GM23248 (cell line): ENCODE results near the gene PEX14. TPM values are rescaled to one million over a fixed set of nuclear protein-coding genes. Genes with fewer than 3 reads are reported as not detected.

Experiments
- DNase-seq: peaks from one replicate; pipeline ENCODE4 v3.0.0-alpha.2; 2015
- H2AFZ ChIP-seq: fragments of 200-600 bp; sonication (generic); 2 replicates; pipeline ENCODE4 v1.6.1; 2016; ENCODE audit warnings: antibody characterized with exemption
- H3F3A ChIP-seq: fragments of 200-600 bp; sonication (generic); 2 replicates; pipeline ENCODE4 v1.6.1; 2016; ENCODE audit warnings: mild to moderate bottlenecking, antibody characterized with exemption, mixed run types; ENCODE audit not compliant: insufficient read depth
- H3K27ac ChIP-seq: fragments of 200-600 bp; sonication (generic); 2 replicates; pipeline ENCODE4 v1.5.1; 2016; ENCODE audit warnings: mild to moderate bottlenecking
- H3K27me3 ChIP-seq: fragments of 200-600 bp; sonication (generic); replicated peaks from 2 replicates; pipeline ENCODE4 v1.6.1; 2016; ENCODE audit warnings: mild to moderate bottlenecking; ENCODE audit not compliant: insufficient read depth
- H3K36me3 ChIP-seq: fragments of 200-600 bp; sonication (generic); 2 replicates; pipeline ENCODE4 v1.6.1; 2016; ENCODE audit warnings: low read depth, mild to moderate bottlenecking
- H3K4me1 ChIP-seq: fragments of 200-600 bp; sonication (generic); 2 replicates; pipeline ENCODE4 v1.6.1; 2016; ENCODE audit warnings: mild to moderate bottlenecking; ENCODE audit not compliant: insufficient read depth
- H3K4me2 ChIP-seq: fragments of 200-600 bp; sonication (generic); one replicate; pipeline ENCODE4 v1.6.1; 2016; ENCODE audit warnings: mild to moderate bottlenecking; ENCODE audit not compliant: unreplicated experiment
- H3K4me3 ChIP-seq: fragments of 200-600 bp; sonication (generic); 2 replicates; pipeline ENCODE4 v1.5.1; 2016; ENCODE audit warnings: mild to moderate bottlenecking
- H3K79me2 ChIP-seq: fragments of 200-600 bp; sonication (generic); 2 replicates; pipeline ENCODE4 v1.6.1; 2016; ENCODE audit warnings: mild to moderate bottlenecking; ENCODE audit not compliant: insufficient read depth
- H3K9ac ChIP-seq: fragments of 200-600 bp; sonication (generic); 2 replicates; pipeline ENCODE4 v1.6.1; 2016; ENCODE audit warnings: mild to moderate bottlenecking
- H3K9me2 ChIP-seq: fragments of 200-600 bp; sonication (generic); 2 replicates; pipeline ENCODE4 v1.6.1; 2016; ENCODE audit warnings: mixed run types, mild to moderate bottlenecking, moderate library complexity; ENCODE audit not compliant: insufficient read depth
- H3K9me3 ChIP-seq: fragments of 200-600 bp; sonication (generic); one replicate; pipeline ENCODE4 v1.6.1; 2017; ENCODE audit warnings: low read depth
- H4K20me1 ChIP-seq: fragments of 200-600 bp; sonication (generic); 2 replicates; pipeline ENCODE4 v1.6.0; 2016; ENCODE audit not compliant: insufficient read depth
- EZH2 ChIP-seq: fragments of 200-600 bp; sonication (generic); IDR thresholded peaks from 2 replicates; pipeline ENCODE4 v1.6.1; 2018; ENCODE audit warnings: antibody characterized with exemption, mild to moderate bottlenecking; ENCODE audit not compliant: insufficient read depth, poor library complexity, severe bottlenecking
- EZH2phosphoT487 ChIP-seq: fragments of 200-600 bp; sonication (generic); IDR thresholded peaks from 2 replicates; pipeline ENCODE4 v1.6.1; 2018; ENCODE audit warnings: antibody characterized with exemption, moderate library complexity, mild to moderate bottlenecking, low read depth; ENCODE audit not compliant: insufficient read depth
- WGBS, 2 experiments: methylation state at CpG; one replicate each; pipeline ENCODE4 v1.1.6; 2015 to 2017; ENCODE audit warnings: low lambda C conversion rate in 2 of 2, low coverage in 1 of 2; ENCODE audit errors: missing lambda C conversion rate in 2 of 2; 5-methylcytosine and 5-hydroxymethylcytosine counted together
- in situ Hi-C: fragments of 300-500 bp; cut with MboI; formaldehyde crosslinking; loops from 2 replicates; pipeline ENCODE4 v1.15.0; 2020
- polyA plus RNA-seq: library from polyadenylated mRNA; unstranded; fragments of >200 nt; fragmentation: Nextera tagmentation; extraction: Ambion mirVana; gene quantifications from 2 replicates; pipeline ENCODE4 v1.2.1, GENCODE V29; 2016
- total RNA-seq: library from RNA; depleted of rRNA; stranded (reverse); fragments of >200 nt; shearing (Covaris generic); gene quantifications from 2 replicates; pipeline ENCODE4 v1.2.3, GENCODE V29; 2014

Gene PEX14
- total and polyA plus RNA-seq, 2 experiments from 2014 or later, result 13.9 to 20.1 TPM

- no peak for DNase-seq
- H2AFZ ChIP-seq, result no peak overlapping the region
These were observed 150.8 kb downstream of the PEX14 start for GRCh38 chr1:10625554-10625953.

DNA sequence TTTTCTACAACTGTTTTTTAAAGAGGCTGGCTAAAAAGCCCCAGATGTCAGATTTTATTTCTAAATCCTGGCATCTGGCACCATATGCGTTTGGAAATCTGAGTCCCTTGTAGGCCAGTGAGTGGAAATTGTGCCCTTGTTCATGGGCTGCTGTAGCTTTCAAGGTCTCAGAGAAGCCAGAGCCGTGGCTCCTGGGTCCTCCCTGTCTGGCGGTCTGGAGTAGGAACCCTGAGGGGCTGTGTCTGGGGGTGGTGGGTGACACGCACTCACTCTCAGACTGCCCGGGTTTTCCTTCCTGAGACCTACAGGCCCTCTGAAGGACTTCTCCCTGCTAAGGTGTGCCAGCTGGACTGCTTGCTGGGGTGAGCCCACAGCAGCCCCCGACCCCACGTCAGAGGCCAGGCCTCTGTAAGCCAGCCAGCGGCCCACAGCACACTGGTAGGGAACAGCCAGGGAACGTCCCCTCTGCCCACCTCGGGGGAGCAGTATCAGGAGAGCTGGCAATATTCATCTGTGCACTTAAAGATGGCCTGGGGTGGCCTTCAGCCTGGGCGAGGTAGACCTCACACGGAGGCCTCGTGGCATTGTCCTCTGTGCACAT lies 151.5 kb downstream of the PEX14 start:
- WGBS, 2 experiments, result 74 to 77% methylated on average over 11 to 13 of the region's 13 CpGs
- H3K9ac ChIP-seq, result no peak overlapping the region
- no peaks in the 10 kb centered on the region for H3K4me1 ChIP-seq
- H3K4me3 ChIP-seq, result no peak overlapping the region
- TF ChIP-seq EZH2phosphoT487 (no peak), EZH2 (no peak)
- no peak for DNase-seq
- in situ Hi-C loops, result no loop called here
- no peaks in the 10 kb centered on the region for H3K79me2 ChIP-seq
- H3K27me3 ChIP-seq, result no peaks in the 10 kb centered on the region
- H3K9me2 ChIP-seq, result no peaks in the 10 kb centered on the region
- no peaks in the 10 kb centered on the region for H4K20me1 ChIP-seq
- no peak overlapping the region for H2AFZ ChIP-seq
- no peak overlapping the region for H3K4me2 ChIP-seq
- no peaks in the 10 kb centered on the region for H3K36me3 ChIP-seq
- H3K27ac ChIP-seq, result no peak overlapping the region
- no peaks in the 10 kb centered on the region for H3F3A ChIP-seq
- H3K9me3 ChIP-seq, result no peaks in the 10 kb centered on the region

More at GRCh38 chr1:10625554-10625953, 150.8 kb downstream of the PEX14 start:
- in situ Hi-C loops, result no loop called here
- no peak overlapping the region for H3K9ac ChIP-seq
- H3K79me2 ChIP-seq, result no peaks in the 10 kb centered on the region
- no peaks in the 10 kb centered on the region for H3K9me3 ChIP-seq
- H4K20me1 ChIP-seq, result no peaks in the 10 kb centered on the region
- H3K9me2 ChIP-seq, result no peaks in the 10 kb centered on the region
- no peak overlapping the region for H3K4me2 ChIP-seq
- no peaks in the 10 kb centered on the region for H3K36me3 ChIP-seq
- WGBS, 2 experiments, result 34 to 39% methylated on average over 10 of the region's 10 CpGs
- no peaks in the 10 kb centered on the region for H3K4me1 ChIP-seq
- TF ChIP-seq EZH2, result no peak
- H3K4me3 ChIP-seq, result no peak overlapping the region
- H3K27ac ChIP-seq, result no peak overlapping the region
- H3F3A ChIP-seq, result no peaks in the 10 kb centered on the region
- no peaks in the 10 kb centered on the region for H3K27me3 ChIP-seq

- in situ Hi-C loops, result no loop called here
- 93 to 94% methylated on average over 22 of the region's 22 CpGs for WGBS, 2 experiments
- TF ChIP-seq EZH2, result no peak
- no peak for TF ChIP-seq EZH2phosphoT487
These were observed 152.2 kb downstream of the PEX14 start for GRCh38 chr1:10626791-10627410.

GRCh38 chr1:10628685-10629084 lies 153.9 kb downstream of the PEX14 start:
- H3K4me2 ChIP-seq, result no peak overlapping the region
- H3K27me3 ChIP-seq, result no peaks in the 10 kb centered on the region
- H3K36me3 ChIP-seq, result no peaks in the 10 kb centered on the region
- WGBS, 2 experiments, result 92 to 93% methylated on average over 7 of the region's 7 CpGs
- no peak overlapping the region for H3K4me3 ChIP-seq
- no peaks in the 10 kb centered on the region for H3K4me1 ChIP-seq
- no peaks in the 10 kb centered on the region for H4K20me1 ChIP-seq
- DNase-seq, result no peak
- TF ChIP-seq EZH2, result no peak
- TF ChIP-seq EZH2phosphoT487, result no peak
- in situ Hi-C loops, result no loop called here
- H3K9me3 ChIP-seq, result no peaks in the 10 kb centered on the region
- no peak overlapping the region for H3K9ac ChIP-seq
- no peaks in the 10 kb centered on the region for H3F3A ChIP-seq
- no peaks in the 10 kb centered on the region for H3K79me2 ChIP-seq
- H3K9me2 ChIP-seq, result no peaks in the 10 kb centered on the region
- H3K27ac ChIP-seq, result no peak overlapping the region
- H2AFZ ChIP-seq, result no peak overlapping the region

More at GRCh38 chr1:10626791-10627410, 152.2 kb downstream of the PEX14 start:
- Histone ChIP-seq H3K9ac (no peak overlapping the region), H3K9me3 (no peaks in the 10 kb centered on the region), H3K36me3 (no peaks in the 10 kb centered on the region), H4K20me1 (no peaks in the 10 kb centered on the region), H3K27ac (no peak overlapping the region), H2AFZ (no peak overlapping the region), H3K79me2 (no peaks in the 10 kb centered on the region), H3K4me2 (no peak overlapping the region), H3K27me3 (no peaks in the 10 kb centered on the region), H3K9me2 (no peaks in the 10 kb centered on the region), H3K4me3 (no peak overlapping the region), H3K4me1 (no peaks in the 10 kb centered on the region), H3F3A (no peaks in the 10 kb centered on the region)
- DNase-seq, result no peak
